ENCODE measurements around the gene SLC31A2. TPM values are rescaled to one million over a fixed set of nuclear protein-coding genes. Genes with fewer than 3 reads are reported as not detected.
A peak's percentile ranks its signal among the peaks of the same experiment; 100 is the strongest.

Gene SLC31A2
- total RNA-seq, 1 experiment from 2014 or later, result 15.1 TPM

- CTCF ChIA-PET, result no interaction called here
- Histone ChIP-seq H3F3A (ENCODE audit: insufficient read depth, low read depth) (no peaks in the 10 kb centered on the region), H3K4me2 (no peak overlapping the region), H3K36me3 (ENCODE audit: low read depth) (no peaks in the 10 kb centered on the region), H3K9me2 (ENCODE audit: insufficient read depth) (no peaks in the 10 kb centered on the region), H3K4me1 (replicated peaks; ENCODE audit: insufficient read depth) (no peaks in the 10 kb centered on the region), H3K79me2 (ENCODE audit: low read depth) (no peaks in the 10 kb centered on the region), H4K20me1 (ENCODE audit: insufficient read depth) (no peaks in the 10 kb centered on the region), H2AFZ (no peak overlapping the region), H3K9me3 (ENCODE audit: insufficient read depth, low read depth) (no peaks in the 10 kb centered on the region), H3K4me3 (no peak overlapping the region), H3K27me3 (ENCODE audit: insufficient read depth, low read depth) (no peaks in the 10 kb centered on the region), H3K27ac (no peak overlapping the region)
- intact Hi-C loops (cut with micrococcal nuclease; ENCODE audit: unreplicated experiment), result no loop called here
- BruUV-seq (replicated peaks), result no TSS peak
- POLR2A ChIA-PET (ENCODE audit: unreplicated experiment), result no interaction called here
- TF ChIP-seq CTCF (conservative IDR thresholded peaks at IDR 0.05) (no peak), EZH2 (IDR thresholded peaks at IDR 0.05; ENCODE audit: low read depth) (no peak)
- DNase-seq, result no peak
Observed at GRCh38 chr9:113129466-113129865, 21.3 kb upstream of the SLC31A2 start.

GRCh38 chr9:113129884-113130283 is 20.9 kb upstream of the SLC31A2 start:
- BruUV-seq (replicated peaks), result no TSS peak
- Histone ChIP-seq H3K4me1 (replicated peaks; ENCODE audit: insufficient read depth) (no peaks in the 10 kb centered on the region), H4K20me1 (ENCODE audit: insufficient read depth) (no peaks in the 10 kb centered on the region), H3K36me3 (ENCODE audit: low read depth) (no peaks in the 10 kb centered on the region), H3K27me3 (ENCODE audit: insufficient read depth, low read depth) (no peaks in the 10 kb centered on the region), H3K79me2 (ENCODE audit: low read depth) (no peaks in the 10 kb centered on the region), H3K9me2 (ENCODE audit: insufficient read depth) (no peaks in the 10 kb centered on the region), H3K4me2 (no peak overlapping the region), H2AFZ (no peak overlapping the region), H3F3A (ENCODE audit: insufficient read depth, low read depth) (no peaks in the 10 kb centered on the region), H3K9me3 (ENCODE audit: insufficient read depth, low read depth) (no peaks in the 10 kb centered on the region), H3K4me3 (no peak overlapping the region), H3K27ac (no peak overlapping the region)
- TF ChIP-seq CTCF (conservative IDR thresholded peaks at IDR 0.05), result no peak
- no peak for TF ChIP-seq EZH2 (IDR thresholded peaks at IDR 0.05; ENCODE audit: low read depth)
- intact Hi-C loops (cut with micrococcal nuclease; ENCODE audit: unreplicated experiment), result no loop called here
- ChIA-PET POLR2A (ENCODE audit: unreplicated experiment) (interaction anchor here (0.6 kb wide), 1 partner anchor 36 kb away, joined by 8 read pairs; no protein-coding TSS in a partner anchor), CTCF (no interaction called here)
- DNase-seq, result no peak

- ChIA-PET CTCF (no interaction called here), POLR2A (ENCODE audit: unreplicated experiment) (interaction anchor here (0.6 to 0.7 kb wide), 2 partner anchors 713 to 955 kb away, joined by 4 to 5 read pairs; no protein-coding TSS in a partner anchor)
- no peaks in the 10 kb centered on the region for H3K9me3 ChIP-seq (ENCODE audit: insufficient read depth, low read depth)
- H3F3A ChIP-seq (ENCODE audit: insufficient read depth, low read depth), result peaks cover under 1% of the 10 kb centered on the region; the same call in 1 of the 2 replicates
- no TSS peak for BruUV-seq (replicated peaks)
- no peak overlapping the region for H2AFZ ChIP-seq
- peaks cover 4% of the 10 kb centered on the region; the same call in 1 of the 2 replicates for H3K4me1 ChIP-seq (replicated peaks; ENCODE audit: insufficient read depth)
- H3K79me2 ChIP-seq (ENCODE audit: low read depth), result no peaks in the 10 kb centered on the region
- H3K9me2 ChIP-seq (ENCODE audit: insufficient read depth), result no peaks in the 10 kb centered on the region
- TF ChIP-seq EZH2 (IDR thresholded peaks at IDR 0.05; ENCODE audit: low read depth) (no peak), CTCF (conservative IDR thresholded peaks at IDR 0.05) (no peak)
- DNase-seq, result peak in 1 of 2 experiments; percentile 17
- no peak overlapping the region for H3K4me3 ChIP-seq
- intact Hi-C loops (cut with micrococcal nuclease; ENCODE audit: unreplicated experiment), result no loop called here
- no peak overlapping the region for H3K27ac ChIP-seq
- H3K4me2 ChIP-seq, result no peak overlapping the region
- no peaks in the 10 kb centered on the region for H3K27me3 ChIP-seq (ENCODE audit: insufficient read depth, low read depth)
- H3K36me3 ChIP-seq (ENCODE audit: low read depth), result no peaks in the 10 kb centered on the region
- no peaks in the 10 kb centered on the region for H4K20me1 ChIP-seq (ENCODE audit: insufficient read depth)
Observed at GRCh38 chr9:113131689-113132151, 19.1 kb upstream of the SLC31A2 start.

Measured in PC-9 (cell line).